Type B pancreatic cell (in vitro differentiated cells): ENCODE results near the gene TMEM267. TPM values are rescaled to one million over a fixed set of nuclear protein-coding genes. Genes with fewer than 3 reads are reported as not detected.

Source experiments
- DNase-seq: peaks from one replicate; pipeline ENCODE4 v3.0.0; 2021; ENCODE audit warnings: mixed read lengths; ENCODE audit not compliant: unreplicated experiment; ENCODE audit errors: extremely low spot score
- H3K27ac Mint-ChIP-seq: 2 replicates; pipeline ENCODE4 v1.8.0; 2021; ENCODE audit warnings: mild to moderate bottlenecking, mixed read lengths
- H3K27me3 Mint-ChIP-seq: 2 replicates; pipeline ENCODE4 v1.8.0; 2021; ENCODE audit warnings: mixed read lengths
- H3K36me3 Mint-ChIP-seq: 2 replicates; pipeline ENCODE4 v1.8.0; 2021; ENCODE audit warnings: mixed read lengths
- H3K4me1 Mint-ChIP-seq: one replicate; pipeline ENCODE4 v1.8.0; 2021; ENCODE audit warnings: mixed read lengths; ENCODE audit not compliant: unreplicated experiment
- H3K4me3 Mint-ChIP-seq: 2 replicates; pipeline ENCODE4 v1.8.0; 2021; ENCODE audit warnings: mild to moderate bottlenecking, mixed read lengths
- H3K9me3 Mint-ChIP-seq: 2 replicates; pipeline ENCODE4 v1.8.0; 2021; ENCODE audit warnings: mixed read lengths
- CTCF ChIP-seq: fragments of 200-600 bp; sonication (generic); conservative IDR thresholded peaks from 2 replicates; pipeline ENCODE4 v1.5.0; 2021; ENCODE audit warnings: antibody characterized with exemption, mild to moderate bottlenecking
- total RNA-seq: library from RNA; stranded (reverse); gene quantifications from 2 replicates; pipeline ENCODE4 v1.2.1, GENCODE V29; 2021; ENCODE audit warnings: low replicate concordance

The TMEM267 gene
- total RNA-seq, 1 donor from 2014 or later = 11.4 TPM

DNA sequence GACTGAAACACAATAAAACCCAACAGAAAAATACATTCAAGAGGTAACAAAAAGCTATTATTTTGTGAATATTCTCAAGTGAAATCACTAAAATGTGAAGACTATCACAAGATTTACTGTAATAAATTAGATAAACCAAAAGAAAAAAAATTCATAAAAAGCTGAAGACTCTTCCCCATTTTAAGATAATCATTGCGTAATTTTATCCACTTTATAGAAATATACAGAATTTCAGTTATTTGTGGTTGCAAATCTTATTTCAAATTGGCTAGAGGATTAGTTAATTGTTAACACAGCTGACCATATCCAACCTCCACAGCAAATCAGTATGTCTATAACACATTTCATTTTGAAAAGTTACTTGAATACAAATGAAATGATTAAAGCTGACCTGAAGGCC, 7.7 kb upstream of the TMEM267 start:
- Mint-ChIP-seq H3K9me3 (no peaks in the 10 kb centered on the region), H3K4me1 (no peaks in the 10 kb centered on the region), H3K4me3 (no peak overlapping the region), H3K36me3 (no peaks in the 10 kb centered on the region), H3K27me3 (no peaks in the 10 kb centered on the region), H3K27ac (no peak overlapping the region)
- TF ChIP-seq CTCF = no peak
- DNase-seq = no peak

GRCh38 chr5:43486353-43486752, 2.7 kb upstream of the TMEM267 start:
- Mint-ChIP-seq H3K4me3 (no peak overlapping the region), H3K9me3 (no peaks in the 10 kb centered on the region), H3K4me1 (peaks cover 7% of the 10 kb centered on the region), H3K27me3 (no peaks in the 10 kb centered on the region), H3K27ac (no peak overlapping the region), H3K36me3 (no peaks in the 10 kb centered on the region)
- no peak for TF ChIP-seq CTCF
- no peak for DNase-seq

- H3K9me3 Mint-ChIP-seq = no peaks in the 10 kb centered on the region
- H3K27me3 Mint-ChIP-seq = no peaks in the 10 kb centered on the region
- peak overlapping the region; percentile 13 for H3K4me3 Mint-ChIP-seq
- DNase-seq = no peak
- no peaks in the 10 kb centered on the region for H3K36me3 Mint-ChIP-seq
- H3K4me1 Mint-ChIP-seq = peaks cover 7% of the 10 kb centered on the region
- peak overlapping the region; percentile 99 for H3K27ac Mint-ChIP-seq
- no peak for TF ChIP-seq CTCF
Observed at GRCh38 chr5:43485406-43485805, 1.7 kb upstream of the TMEM267 start.

DNA sequence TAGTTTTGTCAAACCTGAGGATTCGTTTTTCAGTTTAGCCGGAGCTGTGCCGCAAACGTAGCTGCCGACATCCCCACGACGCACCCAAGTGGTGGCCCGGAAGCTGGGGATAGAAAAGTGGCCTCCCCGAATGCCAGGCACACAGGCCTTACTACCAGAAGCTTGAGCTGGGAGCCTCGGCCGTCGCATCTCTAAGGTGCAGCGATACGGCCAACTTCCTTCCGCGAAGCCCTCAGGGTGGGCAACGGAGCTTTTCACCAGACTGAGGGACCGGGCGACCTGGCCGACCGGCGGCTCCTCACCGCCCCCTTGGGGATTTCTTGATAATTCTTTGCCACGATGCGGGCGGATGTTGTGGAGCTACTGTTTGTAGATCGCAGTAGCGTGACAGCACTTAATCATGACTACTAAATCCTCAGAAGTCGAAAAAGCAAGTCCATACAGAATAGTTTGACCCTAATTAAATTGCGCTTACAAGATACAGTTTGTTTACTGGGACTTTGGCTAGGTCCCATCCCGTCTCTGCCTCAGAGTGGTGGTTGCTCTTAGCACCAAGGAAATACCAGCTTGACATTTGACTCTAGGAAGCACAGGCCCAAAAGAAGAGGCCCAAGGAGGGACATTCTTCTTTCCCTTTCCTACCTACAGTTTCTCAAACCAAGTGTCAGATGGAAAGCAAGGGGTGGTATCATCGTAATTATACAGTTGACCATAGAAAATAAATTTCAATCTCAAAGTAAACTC, 613 bp upstream of the TMEM267 start:
- peak overlapping the region; percentile 97 for H3K4me3 Mint-ChIP-seq
- no peaks in the 10 kb centered on the region for H3K9me3 Mint-ChIP-seq
- no peaks in the 10 kb centered on the region for H3K27me3 Mint-ChIP-seq
- peak; percentile 79 for TF ChIP-seq CTCF
- DNase-seq = peak; percentile 86
- H3K27ac Mint-ChIP-seq = peak overlapping the region; percentile 99
- H3K4me1 Mint-ChIP-seq = peaks cover 7% of the 10 kb centered on the region
- H3K36me3 Mint-ChIP-seq = no peaks in the 10 kb centered on the region

DNA sequence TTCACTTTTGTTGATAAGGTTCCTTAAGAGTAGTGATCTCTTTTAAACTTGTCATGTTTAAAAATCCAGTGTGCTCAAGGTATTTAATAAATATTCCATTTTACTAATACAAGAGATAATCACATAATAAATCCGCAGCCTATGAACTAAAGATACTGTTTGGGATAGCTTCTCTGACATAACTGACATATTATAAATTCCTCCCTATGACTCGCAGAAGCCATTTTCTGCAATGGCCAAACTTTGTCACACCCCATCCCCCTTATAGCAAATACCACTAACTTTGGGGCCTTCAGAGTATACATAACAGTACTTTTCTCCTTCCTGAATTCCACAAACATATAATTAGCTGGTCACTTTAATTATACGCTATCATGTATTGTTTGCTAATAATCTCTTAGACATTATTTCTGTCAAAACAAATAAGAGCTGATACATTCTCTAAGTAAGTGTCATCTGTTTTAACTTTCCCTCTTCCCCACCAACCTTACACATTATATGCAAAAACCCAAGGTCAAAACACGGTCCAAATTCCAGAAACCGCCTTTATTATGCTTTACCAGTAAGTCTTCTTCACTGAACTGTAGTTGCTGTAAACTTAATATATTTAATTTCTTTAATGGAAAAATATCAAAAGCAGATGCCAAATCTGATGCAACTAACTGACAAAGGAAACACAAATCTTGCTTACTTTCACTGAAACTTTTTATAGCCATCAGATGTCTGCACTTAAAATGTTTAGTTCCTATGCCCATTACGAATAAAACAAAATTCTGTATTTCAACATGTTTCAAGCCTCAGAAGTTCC, 971 bp downstream of the TMEM267 start:
- DNase-seq = no peak
- peak overlapping the region; percentile 97 for H3K4me3 Mint-ChIP-seq
- H3K9me3 Mint-ChIP-seq = no peaks in the 10 kb centered on the region
- peaks cover 2% of the 10 kb centered on the region for H3K36me3 Mint-ChIP-seq
- H3K27ac Mint-ChIP-seq = peak overlapping the region; percentile 99
- no peak for TF ChIP-seq CTCF
- H3K27me3 Mint-ChIP-seq = no peaks in the 10 kb centered on the region
- peaks cover 7% of the 10 kb centered on the region for H3K4me1 Mint-ChIP-seq
